CD8-positive, alpha-beta memory T cell (primary cell): ENCODE measurements around the gene TFCP2L1. TPM values are rescaled to one million over a fixed set of nuclear protein-coding genes. Genes with fewer than 3 reads are reported as not detected.

Experiments used
- CTCF ChIA-PET: fragments of 350-600 bp; sonication (Branson Sonifier 250); formaldehyde crosslinking; loops from one replicate; lab custom pipeline; 2021; ENCODE audit warnings: antibody characterized with exemption; lab: Charles Lee
- POLR2A ChIA-PET: fragments of 350-600 bp; sonication (Branson Sonifier 250); formaldehyde crosslinking; loops from one replicate; lab custom pipeline; 2021; ENCODE audit warnings: antibody characterized with exemption; lab: Charles Lee
- DNase-seq, 5 donors: peaks; one replicate each; pipeline versions ENCODE4 v3.0.0 to v3.0.0-alpha.2; 2020 to 2022; ENCODE audit warnings: mixed read lengths in 1 of 5
- H3K27ac ChIP-seq: one replicate; pipeline ENCODE4 v1.7.0; 2013; ENCODE audit warnings: low read depth, mild to moderate bottlenecking, low read length, moderate library complexity
- H3K27me3 ChIP-seq: 2 replicates; pipeline ENCODE4 v1.7.0; 2013; ENCODE audit warnings: low read length, mild to moderate bottlenecking; ENCODE audit not compliant: insufficient read depth, poor library complexity, severe bottlenecking
- H3K36me3 ChIP-seq: 2 replicates; pipeline ENCODE4 v1.7.0; 2013; ENCODE audit warnings: mild to moderate bottlenecking, low read length, moderate library complexity; ENCODE audit not compliant: insufficient read depth
- H3K4me1 ChIP-seq: 2 replicates; pipeline ENCODE4 v1.7.0; 2013; ENCODE audit warnings: mild to moderate bottlenecking, low read length, moderate library complexity; ENCODE audit not compliant: insufficient read depth
- H3K4me3 ChIP-seq: 2 replicates; pipeline ENCODE4 v1.7.0; 2013; ENCODE audit warnings: mild to moderate bottlenecking, low read length
- H3K9me3 ChIP-seq: 2 replicates; pipeline ENCODE4 v1.7.0; 2013; ENCODE audit warnings: mild to moderate bottlenecking, low read length
- H3K27ac Mint-ChIP-seq, 8 donors: one replicate each; pipeline ENCODE4 v1.8.0; 2020 to 2021; ENCODE audit warnings: mixed read lengths in 8 of 8, mild to moderate bottlenecking in 6 of 8, inconsistent platforms in 3 of 8, moderate library complexity in 3 of 8
- H3K27me3 Mint-ChIP-seq, 2 donors: one replicate each; pipeline ENCODE4 v1.8.0; 2020 to 2021; ENCODE audit warnings: mixed read lengths in 2 of 2, mild to moderate bottlenecking in 1 of 2, moderate library complexity in 1 of 2
- H3K36me3 Mint-ChIP-seq, 3 donors: one replicate each; pipeline ENCODE4 v1.8.0; 2020 to 2021; ENCODE audit warnings: mixed read lengths in 3 of 3, inconsistent platforms in 1 of 3, mild to moderate bottlenecking in 1 of 3
- H3K4me1 Mint-ChIP-seq, 3 donors: one replicate each; pipeline ENCODE4 v1.8.0; 2020 to 2021; ENCODE audit warnings: mixed read lengths in 3 of 3, inconsistent platforms in 1 of 3, mild to moderate bottlenecking in 1 of 3
- H3K4me3 Mint-ChIP-seq, 7 donors: one replicate each; pipeline ENCODE4 v1.8.0; 2020 to 2021; ENCODE audit warnings: mixed read lengths in 7 of 7, mild to moderate bottlenecking in 6 of 7, moderate library complexity in 4 of 7, inconsistent platforms in 2 of 7
- H3K9me3 Mint-ChIP-seq, 5 donors: one replicate each; pipeline ENCODE4 v1.8.0; 2020 to 2022; ENCODE audit warnings: mixed read lengths in 5 of 5, mild to moderate bottlenecking in 3 of 5, moderate library complexity in 2 of 5, inconsistent platforms in 1 of 5
- polyA plus RNA-seq: library from polyadenylated mRNA; unstranded; fragments of 300-500 nt; fragmentation: Illumina TruSeq; gene quantifications from one replicate; pipeline ENCODE4 v1.2.3, GENCODE V29; 2021
- total RNA-seq, 2 experiments: library from RNA; stranded (reverse); gene quantifications; one replicate each; pipeline ENCODE4 v1.2.3, GENCODE V29; 2021

The TFCP2L1 gene
- total and polyA plus RNA-seq, 3 experiments from 2014 or later: 0.11 to 0.45 (median 0.16) TPM

- CTCF ChIA-PET: no interaction called here
- POLR2A ChIA-PET: no interaction called here
- Mint-ChIP-seq H3K27me3 (peaks cover 0 to 3% of the 10 kb centered on the region in 2 donors), H3K36me3 (no peaks in the 10 kb centered on the region), H3K9me3 (no peaks in the 10 kb centered on the region), H3K4me1 (no peaks in the 10 kb centered on the region), H3K27ac (no peak overlapping the region), H3K4me3 (no peak overlapping the region)
- H3K27ac ChIP-seq: no peak overlapping the region
- no peak for DNase-seq
- H3K4me3 ChIP-seq: no peak overlapping the region
- no peaks in the 10 kb centered on the region for H3K27me3 ChIP-seq
- H3K9me3 ChIP-seq: no peaks in the 10 kb centered on the region
- H3K36me3 ChIP-seq: no peaks in the 10 kb centered on the region
- H3K4me1 ChIP-seq: no peaks in the 10 kb centered on the region
Observed at GRCh38 chr2:121247534-121247933, 37.5 kb downstream of the TFCP2L1 start.

- POLR2A ChIA-PET: no interaction called here
- H3K27me3 Mint-ChIP-seq: peaks cover 0 to 3% of the 10 kb centered on the region in 2 donors
- Histone ChIP-seq H3K4me3 (no peak overlapping the region), H3K27me3 (no peaks in the 10 kb centered on the region), H3K36me3 (no peaks in the 10 kb centered on the region), H3K27ac (no peak overlapping the region), H3K9me3 (no peaks in the 10 kb centered on the region), H3K4me1 (no peaks in the 10 kb centered on the region)
- no peak overlapping the region for H3K4me3 Mint-ChIP-seq
- no peaks in the 10 kb centered on the region for H3K4me1 Mint-ChIP-seq
- no peaks in the 10 kb centered on the region for H3K36me3 Mint-ChIP-seq
- DNase-seq: no peak
- CTCF ChIA-PET: no interaction called here
- H3K27ac Mint-ChIP-seq: no peak overlapping the region
- H3K9me3 Mint-ChIP-seq: no peaks in the 10 kb centered on the region
Observed at GRCh38 chr2:121246704-121247255, 38.2 kb downstream of the TFCP2L1 start.

GRCh38 chr2:121245913-121246312, 39.1 kb downstream of the TFCP2L1 start:
- ChIA-PET POLR2A (no interaction called here), CTCF (no interaction called here)
- Mint-ChIP-seq H3K4me1 (no peaks in the 10 kb centered on the region), H3K27me3 (peaks cover 0 to 2% of the 10 kb centered on the region in 2 donors), H3K27ac (no peak overlapping the region), H3K36me3 (no peaks in the 10 kb centered on the region), H3K4me3 (no peak overlapping the region), H3K9me3 (no peaks in the 10 kb centered on the region)
- Histone ChIP-seq H3K9me3 (no peaks in the 10 kb centered on the region), H3K27ac (no peak overlapping the region), H3K4me3 (no peak overlapping the region), H3K36me3 (no peaks in the 10 kb centered on the region), H3K27me3 (no peaks in the 10 kb centered on the region), H3K4me1 (no peaks in the 10 kb centered on the region)
- DNase-seq: no peak

GRCh38 chr2:121245120-121245820, 39.7 kb downstream of the TFCP2L1 start:
- H3K36me3 ChIP-seq: no peaks in the 10 kb centered on the region
- Mint-ChIP-seq H3K4me3 (no peak overlapping the region), H3K4me1 (no peaks in the 10 kb centered on the region), H3K27ac (no peak overlapping the region), H3K27me3 (peaks cover 0 to 2% of the 10 kb centered on the region in 2 donors), H3K9me3 (no peaks in the 10 kb centered on the region), H3K36me3 (no peaks in the 10 kb centered on the region)
- ChIA-PET CTCF (no interaction called here), POLR2A (no interaction called here)
- no peak overlapping the region for H3K4me3 ChIP-seq
- no peaks in the 10 kb centered on the region for H3K9me3 ChIP-seq
- H3K27ac ChIP-seq: no peak overlapping the region
- H3K4me1 ChIP-seq: no peaks in the 10 kb centered on the region
- DNase-seq: no peak
- no peaks in the 10 kb centered on the region for H3K27me3 ChIP-seq

- POLR2A ChIA-PET: no interaction called here
- Histone ChIP-seq H3K9me3 (no peaks in the 10 kb centered on the region), H3K36me3 (no peaks in the 10 kb centered on the region), H3K4me1 (no peaks in the 10 kb centered on the region), H3K4me3 (no peak overlapping the region), H3K27ac (no peak overlapping the region), H3K27me3 (no peaks in the 10 kb centered on the region)
- no peaks in the 10 kb centered on the region for H3K9me3 Mint-ChIP-seq
- H3K4me1 Mint-ChIP-seq: no peaks in the 10 kb centered on the region
- H3K27ac Mint-ChIP-seq: no peak overlapping the region
- DNase-seq: no peak
- no peak overlapping the region for H3K4me3 Mint-ChIP-seq
- CTCF ChIA-PET: no interaction called here
- peaks cover 0 to 2% of the 10 kb centered on the region in 2 donors for H3K27me3 Mint-ChIP-seq
- no peaks in the 10 kb centered on the region for H3K36me3 Mint-ChIP-seq
Observed at GRCh38 chr2:121244616-121245015, 40.4 kb downstream of the TFCP2L1 start.

- H3K27ac Mint-ChIP-seq: no peak overlapping the region
- ChIA-PET POLR2A (no interaction called here), CTCF (no interaction called here)
- Histone ChIP-seq H3K4me3 (no peak overlapping the region), H3K36me3 (no peaks in the 10 kb centered on the region), H3K27me3 (no peaks in the 10 kb centered on the region), H3K27ac (no peak overlapping the region), H3K4me1 (no peaks in the 10 kb centered on the region), H3K9me3 (no peaks in the 10 kb centered on the region)
- no peaks in the 10 kb centered on the region for H3K9me3 Mint-ChIP-seq
- peaks cover 0 to 3% of the 10 kb centered on the region in 2 donors for H3K27me3 Mint-ChIP-seq
- H3K4me3 Mint-ChIP-seq: no peak overlapping the region
- DNase-seq: no peak
- no peaks in the 10 kb centered on the region for H3K4me1 Mint-ChIP-seq
- H3K36me3 Mint-ChIP-seq: no peaks in the 10 kb centered on the region
Observed at GRCh38 chr2:121243821-121244460, 41.1 kb downstream of the TFCP2L1 start.

GRCh38 chr2:121242976-121243375, 42.0 kb downstream of the TFCP2L1 start:
- POLR2A ChIA-PET: no interaction called here
- no peak for DNase-seq
- H3K27me3 Mint-ChIP-seq: peaks cover 0 to 3% of the 10 kb centered on the region in 2 donors
- Histone ChIP-seq H3K4me1 (no peaks in the 10 kb centered on the region), H3K9me3 (no peaks in the 10 kb centered on the region), H3K36me3 (no peaks in the 10 kb centered on the region), H3K27ac (no peak overlapping the region), H3K27me3 (no peaks in the 10 kb centered on the region), H3K4me3 (no peak overlapping the region)
- no peak overlapping the region for H3K4me3 Mint-ChIP-seq
- H3K27ac Mint-ChIP-seq: no peak overlapping the region
- no peaks in the 10 kb centered on the region for H3K9me3 Mint-ChIP-seq
- H3K4me1 Mint-ChIP-seq: no peaks in the 10 kb centered on the region
- H3K36me3 Mint-ChIP-seq: no peaks in the 10 kb centered on the region
- CTCF ChIA-PET: no interaction called here

GRCh38 chr2:121242175-121242875, 42.7 kb downstream of the TFCP2L1 start:
- H3K4me3 Mint-ChIP-seq: no peak overlapping the region
- Histone ChIP-seq H3K9me3 (no peaks in the 10 kb centered on the region), H3K4me3 (no peak overlapping the region), H3K4me1 (no peaks in the 10 kb centered on the region), H3K27ac (no peak overlapping the region), H3K27me3 (no peaks in the 10 kb centered on the region), H3K36me3 (no peaks in the 10 kb centered on the region)
- peaks cover 0 to 3% of the 10 kb centered on the region in 2 donors for H3K27me3 Mint-ChIP-seq
- H3K27ac Mint-ChIP-seq: no peak overlapping the region
- no peak for DNase-seq
- no peaks in the 10 kb centered on the region for H3K9me3 Mint-ChIP-seq
- CTCF ChIA-PET: no interaction called here
- no peaks in the 10 kb centered on the region for H3K4me1 Mint-ChIP-seq
- no peaks in the 10 kb centered on the region for H3K36me3 Mint-ChIP-seq
- POLR2A ChIA-PET: no interaction called here
